ENCODE measurements around the gene UBE2D2.
"Not testable (repeated sequence)": the region's sequence is repeated elsewhere in the genome, so short reads cannot be mapped to it uniquely, and the experiment has no call there.

The UBE2D2 gene

GRCh38 chr5:139560752-139561654 is at the start of gene UBE2D2:
Gene UBE2D2, plus strand, starts transcription at chr5:139561339. Its CDS starts 453 bp downstream, at chr5:139561792.
- DNase-seq: peak; percentile 90

GRCh38 chr5:139512786-139513390 is 48.3 kb upstream of the UBE2D2 start:
- DNase-seq: no peak

GRCh38 chr5:139513434-139513833 is 47.7 kb upstream of the UBE2D2 start:
- peak; percentile 25 for DNase-seq

- DNase-seq: no peak
Observed at GRCh38 chr5:139513852-139514485, 47.2 kb upstream of the UBE2D2 start.

- DNase-seq: no peak
Observed at GRCh38 chr5:139514486-139514856, 46.7 kb upstream of the UBE2D2 start.

- peak; percentile 69 for DNase-seq
Observed at GRCh38 chr5:139517683-139518564, 43.2 kb upstream of the UBE2D2 start.

- no peak for DNase-seq
Observed at GRCh38 chr5:139523635-139524445, 37.3 kb upstream of the UBE2D2 start.

- DNase-seq: no peak
Observed at GRCh38 chr5:139524446-139524845, 36.7 kb upstream of the UBE2D2 start.

- no peak for DNase-seq
Observed at GRCh38 chr5:139524940-139525585, 36.1 kb upstream of the UBE2D2 start.

- not testable (repeated sequence) for DNase-seq
Observed at GRCh38 chr5:139525586-139526308, 35.4 kb upstream of the UBE2D2 start.

- DNase-seq: not testable (repeated sequence)
Observed at GRCh38 chr5:139526309-139527089, 34.6 kb upstream of the UBE2D2 start.

GRCh38 chr5:139527090-139527470 is 34.1 kb upstream of the UBE2D2 start:
- not testable (repeated sequence) for DNase-seq

GRCh38 chr5:139527896-139528467 is 33.2 kb upstream of the UBE2D2 start:
- not testable (repeated sequence) for DNase-seq

- DNase-seq: not testable (repeated sequence)
Observed at GRCh38 chr5:139528695-139529094, 32.4 kb upstream of the UBE2D2 start.

GRCh38 chr5:139530079-139530478 is 31.1 kb upstream of the UBE2D2 start:
- not testable (repeated sequence) for DNase-seq

- no peak for DNase-seq
Observed at GRCh38 chr5:139531772-139532169, 29.4 kb upstream of the UBE2D2 start.

- no peak for DNase-seq
Observed at GRCh38 chr5:139543423-139543991, 17.6 kb upstream of the UBE2D2 start.

- not testable (repeated sequence) for DNase-seq
Observed at GRCh38 chr5:139546593-139546992, 14.5 kb upstream of the UBE2D2 start.
